GM23248 (cell line): ENCODE data around the gene KATNA1.

Source experiments
- EZH2 ChIP-seq: fragments of 200-600 bp; sonication (generic); IDR thresholded peaks from 2 replicates; pipeline ENCODE4 v1.6.1; 2018; ENCODE audit warnings: antibody characterized with exemption, mild to moderate bottlenecking; ENCODE audit not compliant: insufficient read depth, poor library complexity, severe bottlenecking
- EZH2phosphoT487 ChIP-seq: fragments of 200-600 bp; sonication (generic); IDR thresholded peaks from 2 replicates; pipeline ENCODE4 v1.6.1; 2018; ENCODE audit warnings: antibody characterized with exemption, moderate library complexity, mild to moderate bottlenecking, low read depth; ENCODE audit not compliant: insufficient read depth

DNA sequence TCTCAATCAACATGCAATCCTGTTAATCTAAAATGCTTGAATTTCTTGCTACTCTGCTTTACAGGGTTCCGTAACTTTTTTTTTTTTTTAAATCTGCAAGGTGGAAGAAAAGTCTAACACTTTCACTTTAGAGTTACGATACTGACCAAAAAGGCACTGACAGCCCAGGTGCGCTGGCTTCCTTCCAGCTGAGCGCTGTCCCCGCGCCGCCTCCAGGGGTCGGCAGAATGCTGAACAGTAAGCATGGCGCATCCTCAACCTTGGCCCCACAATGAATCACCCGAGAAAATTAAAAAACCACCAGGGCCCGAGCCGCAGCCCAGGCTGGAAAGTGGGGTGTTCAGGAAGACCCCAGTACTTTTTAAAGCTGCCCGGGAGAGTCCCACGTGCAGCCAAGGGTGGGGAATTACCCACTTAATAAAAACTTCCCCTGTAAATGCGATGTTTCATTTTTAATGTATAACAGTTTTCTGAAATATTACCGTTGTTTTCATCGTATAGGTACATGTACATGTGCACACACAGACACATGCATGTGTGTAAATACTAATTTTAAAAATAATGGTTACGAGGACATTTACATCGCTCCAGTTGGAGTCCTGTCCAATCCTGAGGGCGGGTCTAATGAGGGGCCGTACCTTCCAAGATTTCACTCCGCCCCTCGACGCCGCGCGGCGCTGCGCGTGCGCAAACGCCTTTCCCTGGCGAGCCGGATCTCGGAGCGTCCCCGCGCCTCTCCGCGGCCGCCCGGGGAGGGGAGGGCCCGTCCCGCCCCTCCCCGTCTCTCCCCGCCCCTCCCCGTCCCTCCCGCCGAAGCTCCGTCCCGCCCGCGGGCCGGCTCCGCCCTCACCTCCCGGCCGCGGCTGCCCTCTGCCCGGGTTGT, 82.7 kb downstream of the KATNA1 start, which contains the start of gene GINM1:
- TF ChIP-seq EZH2: no peak
- no peak for TF ChIP-seq EZH2phosphoT487
